ENCODE measurements around the gene ZCRB1.

DNA sequence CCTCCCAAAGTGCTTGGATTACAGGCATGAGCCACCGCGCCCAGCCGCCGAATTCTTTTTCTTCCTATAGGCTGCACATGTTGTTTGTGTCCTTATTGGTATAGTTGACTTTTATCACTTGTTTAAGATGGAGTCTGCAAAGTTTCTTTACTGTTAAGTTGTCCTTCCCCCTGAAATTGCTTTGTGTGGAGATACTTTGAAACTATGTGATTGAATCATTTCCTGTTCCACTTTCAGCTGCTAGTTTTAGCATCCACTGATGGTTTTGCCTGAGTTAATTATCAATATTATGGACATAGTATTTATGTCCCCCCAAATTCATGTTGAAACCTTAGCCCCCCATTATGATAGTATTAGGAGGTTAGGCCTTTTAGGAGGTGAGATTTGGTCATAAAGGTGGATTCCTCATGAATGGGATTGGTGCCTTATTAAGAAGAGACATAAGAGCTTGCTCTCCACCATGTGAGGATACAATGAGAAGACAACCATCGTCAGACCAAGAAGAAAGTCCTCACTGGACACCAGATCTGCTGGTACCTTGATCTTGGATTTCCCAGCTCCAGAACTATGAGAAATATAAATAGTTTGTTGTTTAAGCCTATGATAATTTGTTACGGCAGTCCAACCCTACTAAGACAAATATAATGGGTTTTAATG is 35.0 kb upstream of the ZCRB1 start:
- TF ChIP-seq EP300 (IDR thresholded peaks at IDR 0.05) (no peak), POLR2AphosphoS5 (IDR thresholded peaks at IDR 0.05) (no peak)
